HG02870 (cell line): ENCODE measurements around the gene TSEN34.
A peak's percentile ranks its signal among the peaks of the same experiment; 100 is the strongest.

Experiments used
- ATAC-seq: cut with Tn5 transposase; IDR thresholded peaks from one replicate; pipeline ENCODE4 v1.9.1; 2021; ENCODE audit warnings: mild to moderate bottlenecking, moderate library complexity; ENCODE audit not compliant: unreplicated experiment

Gene TSEN34

DNA sequence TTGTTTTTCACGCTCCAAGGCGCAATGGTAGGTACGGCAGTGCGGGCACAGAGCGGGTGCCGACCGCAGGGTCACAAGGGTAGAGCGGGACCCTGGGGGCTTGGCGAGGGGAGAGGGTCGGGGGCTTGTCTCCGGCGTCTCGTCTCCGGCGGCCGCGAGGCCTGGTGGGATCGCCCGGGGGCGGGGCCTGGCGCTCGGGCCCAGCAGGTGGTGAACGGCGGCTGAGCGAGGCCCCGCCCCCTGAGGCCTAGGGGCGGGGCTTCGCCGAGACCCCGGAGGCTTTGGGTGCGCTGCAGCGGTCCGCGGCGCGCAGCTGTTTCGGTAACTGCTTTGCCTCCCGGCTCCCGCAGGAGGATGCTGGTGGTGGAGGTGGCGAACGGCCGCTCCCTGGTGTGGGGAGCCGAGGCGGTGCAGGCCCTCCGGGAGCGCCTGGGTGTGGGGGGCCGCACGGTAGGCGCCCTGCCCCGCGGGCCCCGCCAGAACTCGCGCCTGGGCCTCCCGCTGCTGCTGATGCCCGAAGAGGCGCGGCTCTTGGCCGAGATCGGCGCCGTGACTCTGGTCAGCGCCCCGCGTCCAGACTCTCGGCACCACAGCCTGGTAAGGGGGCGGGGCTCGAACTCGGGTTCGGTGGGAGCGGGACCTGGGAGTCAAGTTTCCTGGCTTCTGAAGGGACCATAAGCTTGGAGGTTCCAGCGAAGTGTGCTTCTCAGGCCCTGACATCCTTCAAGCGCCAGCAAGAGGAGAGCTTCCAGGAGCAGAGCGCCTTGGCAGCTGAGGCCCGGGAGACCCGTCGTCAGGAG, at the start of gene TSEN34:
TSEN34 (plus strand) TSS at position 298 of the 800 bp plus-strand sequence; CDS start at position 355, 57 bp downstream.
- peak; percentile 21 for ATAC-seq

GRCh38 chr19:54141356-54141755, 49.8 kb upstream of the TSEN34 start:
- no peak for ATAC-seq

GRCh38 chr19:54142166-54142780, 48.8 kb upstream of the TSEN34 start:
- no peak for ATAC-seq

GRCh38 chr19:54145541-54146158, 45.5 kb upstream of the TSEN34 start:
- ATAC-seq = no peak

DNA sequence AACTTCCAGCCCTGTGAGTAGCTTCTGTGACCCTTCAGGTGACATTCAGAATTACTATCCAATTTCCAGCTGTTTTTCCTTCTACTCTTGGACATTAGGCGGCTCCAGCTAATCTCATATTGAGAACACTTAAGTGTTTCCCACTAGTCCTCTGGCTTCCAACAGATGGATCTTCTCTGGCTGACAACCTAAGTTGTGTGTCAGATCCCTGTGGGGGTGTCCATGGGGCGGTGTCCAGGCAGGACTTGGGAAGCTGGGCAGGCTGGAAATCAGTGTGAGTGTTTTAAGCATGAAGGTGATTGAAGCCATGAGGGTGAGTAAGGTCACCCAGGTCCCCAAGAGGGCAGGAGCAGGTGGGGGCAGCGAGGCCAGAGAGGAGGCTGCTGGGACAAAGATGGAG, 43.4 kb upstream of the TSEN34 start:
- ATAC-seq = no peak

DNA sequence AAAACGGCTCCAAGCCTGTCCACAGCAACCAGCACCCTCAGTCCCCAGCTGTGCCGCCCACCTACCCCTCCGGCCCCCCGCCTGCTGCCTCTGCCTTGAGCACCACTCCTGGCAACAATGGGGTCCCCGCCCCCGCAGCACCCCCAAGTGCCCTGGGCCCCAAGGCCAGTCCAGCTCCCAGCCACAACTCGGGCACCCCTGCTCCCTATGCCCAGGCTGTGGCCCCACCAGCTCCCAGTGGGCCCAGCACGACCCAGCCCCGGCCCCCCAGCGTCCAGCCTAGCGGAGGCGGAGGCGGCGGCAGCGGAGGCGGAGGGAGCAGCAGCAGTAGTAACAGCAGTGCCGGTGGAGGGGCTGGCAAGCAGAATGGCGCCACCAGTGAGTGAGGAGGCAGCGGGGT, 43.0 kb upstream of the TSEN34 start:
- no peak for ATAC-seq

GRCh38 chr19:54149021-54149812, 41.9 kb upstream of the TSEN34 start:
- no peak for ATAC-seq

- ATAC-seq = no peak
Observed at GRCh38 chr19:54151362-54152035, 39.6 kb upstream of the TSEN34 start.

GRCh38 chr19:54152267-54152666, 38.8 kb upstream of the TSEN34 start:
- no peak for ATAC-seq

GRCh38 chr19:54152878-54153524, 38.1 kb upstream of the TSEN34 start:
- ATAC-seq = no peak

DNA sequence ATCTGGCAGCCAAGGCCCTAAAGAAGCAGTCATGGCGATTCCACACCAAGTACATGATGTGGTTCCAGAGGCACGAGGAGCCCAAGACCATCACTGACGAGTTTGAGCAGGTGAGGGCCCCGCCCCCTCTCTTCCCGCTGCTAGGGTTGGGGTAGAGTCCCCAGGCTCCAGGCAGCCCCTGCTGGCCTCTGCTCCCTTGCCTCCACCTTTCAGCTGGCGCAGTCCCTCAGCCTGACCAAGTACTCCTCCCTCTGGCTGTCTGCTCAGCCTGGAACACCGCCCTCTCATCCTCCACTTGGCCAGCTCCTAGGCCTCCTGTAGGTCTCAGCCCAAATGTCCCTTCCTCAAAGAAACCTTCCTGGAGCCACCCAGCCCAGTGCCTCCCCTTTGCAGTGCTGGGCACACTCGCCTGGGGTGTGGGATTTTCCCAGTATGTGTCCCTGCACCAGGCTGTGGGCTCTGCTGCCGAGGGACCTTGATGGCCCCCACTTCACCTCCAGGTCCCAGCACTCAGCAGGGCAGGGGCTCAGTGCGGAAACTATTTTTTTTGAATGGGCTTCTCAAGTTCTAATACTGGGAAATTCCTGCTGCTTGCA, 37.3 kb upstream of the TSEN34 start:
- ATAC-seq = no peak

- no peak for ATAC-seq
Observed at GRCh38 chr19:54154603-54155345, 36.3 kb upstream of the TSEN34 start.

DNA sequence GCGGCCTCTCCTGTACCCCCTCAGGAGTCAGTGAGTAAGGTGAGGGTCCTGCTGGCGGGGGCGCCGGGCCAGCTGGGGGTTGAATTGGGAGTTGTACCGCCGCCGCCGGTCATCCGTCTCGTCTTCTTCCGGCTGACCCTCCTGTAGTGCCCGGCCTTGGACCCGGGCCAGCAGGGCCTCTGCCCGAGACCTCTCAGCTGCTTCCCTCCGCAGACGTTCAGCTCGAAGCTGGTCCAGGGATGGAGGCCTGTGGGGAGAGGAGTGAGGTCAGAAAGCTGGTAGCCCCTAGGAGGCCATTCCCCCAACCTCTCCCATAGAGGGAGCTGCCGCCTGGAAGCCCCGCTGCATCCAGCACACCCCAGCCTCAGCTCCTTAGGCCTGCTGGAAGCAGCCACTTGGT, 35.4 kb upstream of the TSEN34 start:
- no peak for ATAC-seq

GRCh38 chr19:54156490-54156889, 34.6 kb upstream of the TSEN34 start:
- ATAC-seq = no peak

DNA sequence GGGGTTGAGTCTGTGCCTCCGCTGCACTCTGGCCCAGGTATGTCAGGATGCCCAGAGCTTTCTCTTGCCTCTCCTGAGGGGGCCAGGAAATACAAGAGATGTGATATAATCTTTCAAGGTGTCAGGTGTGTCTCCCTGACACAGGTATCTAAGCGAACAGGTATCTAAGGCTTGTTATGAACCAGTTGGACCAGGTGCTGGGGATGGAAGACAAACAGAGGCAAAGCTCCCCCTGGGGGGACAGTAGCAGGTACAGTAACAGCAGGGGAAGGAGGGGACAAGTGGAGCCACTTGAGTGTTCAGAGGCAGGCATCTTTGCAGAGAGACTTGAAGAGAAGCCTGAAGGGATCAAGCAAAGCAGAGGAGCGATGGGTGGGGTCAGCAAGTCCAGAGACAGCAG, 34.2 kb upstream of the TSEN34 start:
- no peak for ATAC-seq

GRCh38 chr19:54158812-54159351, 32.2 kb upstream of the TSEN34 start:
- no peak for ATAC-seq

DNA sequence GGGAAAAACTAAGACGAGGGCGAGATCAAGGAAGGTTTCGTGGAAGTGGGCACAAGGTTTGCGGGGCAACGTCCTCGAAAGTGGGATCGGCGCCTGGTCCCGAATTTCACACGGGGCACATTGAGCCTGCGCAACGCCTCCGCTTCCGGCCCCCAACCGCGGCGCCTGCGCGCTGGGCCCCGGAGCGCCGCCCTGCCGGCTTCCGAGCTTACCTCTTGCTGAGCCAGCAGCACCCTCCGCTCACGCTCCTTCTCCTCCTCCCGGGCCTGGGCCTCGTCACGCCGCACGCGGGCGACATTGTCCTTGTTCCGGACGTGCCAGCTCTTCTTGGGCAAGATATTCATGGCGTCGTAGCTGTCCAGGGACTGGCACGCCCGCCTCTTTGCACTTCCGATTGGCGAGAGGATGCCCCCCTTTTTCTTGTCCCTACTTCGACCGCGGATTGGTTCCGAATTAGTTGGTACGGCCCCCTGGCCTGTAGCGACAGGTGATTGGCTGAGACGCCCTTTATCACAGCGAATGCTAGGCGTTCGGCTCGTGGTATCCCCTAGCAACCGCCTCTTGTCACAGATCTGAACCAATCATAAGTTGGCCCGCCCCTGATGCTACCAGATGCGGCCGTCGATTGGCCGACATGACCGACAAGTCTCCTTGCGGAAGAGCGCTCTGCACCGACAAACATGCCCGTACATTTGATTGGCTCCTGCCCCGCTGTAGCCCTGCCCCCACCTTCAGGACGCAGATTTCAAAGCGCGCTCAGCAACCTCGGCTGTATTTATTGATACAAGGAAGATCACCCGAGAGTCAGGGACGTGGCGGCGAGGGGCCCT, 31.5 kb upstream of the TSEN34 start, which contains the start of gene LENG1:
LENG1 (minus strand) TSS at position 370 of the 830 bp plus-strand sequence; CDS start at position 344, 26 bp downstream.
- ATAC-seq = peak; percentile 89
